Fibroblast of villous mesenchyme (primary cell): ENCODE measurements around the gene CRIP3. TPM values are rescaled to one million over a fixed set of nuclear protein-coding genes. Genes with fewer than 3 reads are reported as not detected.

Experiments used
- DNase-seq: peaks from one replicate; pipeline ENCODE4 v3.0.0-alpha.2; 2010; ENCODE audit warnings: low read depth
- H3K4me3 ChIP-seq: 2 replicates; pipeline ENCODE4 v1.5.1; 2011; ENCODE audit warnings: low read depth, mild to moderate bottlenecking, low read length
- CTCF ChIP-seq: IDR thresholded peaks from 2 replicates; pipeline ENCODE4 v1.5.1; 2012; ENCODE audit warnings: low read depth, mild to moderate bottlenecking, low read length; ENCODE audit not compliant: insufficient read depth
- total RNA-seq: library from RNA; depleted of rRNA; stranded (reverse); fragments of >200 nt; gene quantifications from 2 replicates; pipeline ENCODE4 v1.2.3, GENCODE V29; 2012

CRIP3 gene
- total RNA-seq, 1 donor, result not detected

GRCh38 chr6:43301081-43301870 lies 7.3 kb downstream of the CRIP3 start:
- no peak for DNase-seq
- H3K4me3 ChIP-seq, result no peak overlapping the region
- no peak for TF ChIP-seq CTCF

DNA sequence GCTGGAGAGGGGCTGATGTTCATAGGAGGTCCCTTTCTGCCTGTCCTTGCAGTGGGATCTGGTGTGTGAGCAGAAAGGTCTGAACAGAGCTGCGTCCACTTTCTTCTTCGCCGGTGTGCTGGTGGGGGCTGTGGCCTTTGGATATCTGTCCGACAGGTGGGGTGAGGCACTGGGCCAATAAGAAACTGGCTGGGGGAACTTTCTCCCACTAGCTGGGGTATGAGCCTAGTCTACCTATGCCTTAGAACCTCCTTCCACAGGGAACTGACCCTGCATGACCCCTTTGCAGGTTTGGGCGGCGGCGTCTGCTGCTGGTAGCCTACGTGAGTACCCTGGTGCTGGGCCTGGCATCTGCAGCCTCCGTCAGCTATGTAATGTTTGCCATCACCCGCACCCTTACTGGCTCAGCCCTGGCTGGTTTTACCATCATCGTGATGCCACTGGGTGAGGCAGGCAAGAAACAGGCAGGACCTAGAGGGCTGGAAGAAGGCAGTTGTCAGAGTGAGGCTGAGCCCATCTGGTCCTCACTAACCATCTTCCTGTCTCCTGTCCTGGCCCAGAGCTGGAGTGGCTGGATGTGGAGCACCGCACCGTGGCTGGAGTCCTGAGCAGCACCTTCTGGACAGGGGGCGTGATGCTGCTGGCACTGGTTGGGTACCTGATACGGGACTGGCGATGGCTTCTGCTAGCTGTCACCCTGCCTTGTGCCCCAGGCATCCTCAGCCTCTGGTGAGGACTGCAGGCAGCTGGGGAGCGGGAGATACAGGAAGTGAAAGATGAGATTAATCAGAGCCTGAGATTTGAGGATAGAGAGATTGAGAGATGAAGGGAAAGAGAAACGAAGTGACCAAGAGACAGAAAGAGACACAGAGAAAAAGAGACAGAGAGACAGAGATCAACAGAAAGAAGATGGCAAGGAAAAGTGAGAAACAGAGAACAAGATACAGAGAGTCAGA lies 9.0 kb downstream of the CRIP3 start:
- no peak overlapping the region for H3K4me3 ChIP-seq
- no peak for TF ChIP-seq CTCF
- DNase-seq, result no peak

DNA sequence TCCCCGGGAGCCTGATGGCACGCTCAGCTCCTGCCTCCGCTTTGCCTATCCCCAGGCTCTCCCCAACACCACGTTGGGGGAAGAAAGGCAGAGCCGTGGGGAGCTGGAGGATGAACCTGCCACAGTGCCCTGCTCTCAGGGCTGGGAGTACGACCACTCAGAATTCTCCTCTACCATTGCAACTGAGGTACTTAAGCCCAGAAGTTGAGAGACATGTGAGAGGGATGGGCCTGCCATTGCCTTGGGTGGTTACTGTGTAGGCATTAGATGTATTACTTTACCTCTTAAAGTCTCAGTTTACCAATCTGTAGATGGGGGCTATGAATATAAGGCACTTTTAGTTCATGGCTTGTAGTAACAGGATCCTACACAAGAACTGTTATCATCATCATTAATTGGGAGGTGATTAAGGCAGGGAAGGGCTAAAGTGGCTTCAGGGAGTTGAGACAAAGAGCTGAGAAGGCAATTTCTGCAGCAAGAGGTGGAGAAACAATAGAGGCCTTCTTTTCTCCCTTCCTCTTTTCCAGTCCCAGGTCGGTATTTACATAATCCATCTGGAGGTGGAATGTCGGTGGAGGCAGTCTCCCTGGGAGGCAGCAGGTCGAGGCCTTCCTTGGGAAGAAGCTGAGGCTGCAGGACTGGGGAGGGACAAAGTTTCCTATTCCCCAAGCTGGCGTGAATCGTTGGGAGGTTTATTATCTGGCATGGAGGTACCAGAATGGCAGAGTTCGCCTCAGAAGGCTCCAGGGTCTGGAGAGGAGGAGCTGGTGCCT lies 9.9 kb downstream of the CRIP3 start:
- no peak for TF ChIP-seq CTCF
- H3K4me3 ChIP-seq, result no peak overlapping the region
- DNase-seq, result no peak

GRCh38 chr6:43297644-43298564 lies 10.7 kb downstream of the CRIP3 start, which contains the start of gene SLC22A7:
SLC22A7 (plus strand) TSS chr6:43298260; CDS start chr6:43298359, 99 bp downstream.
- no peak for DNase-seq
- no peak for TF ChIP-seq CTCF
- H3K4me3 ChIP-seq, result no peak within 1 kb of the TSS

DNA sequence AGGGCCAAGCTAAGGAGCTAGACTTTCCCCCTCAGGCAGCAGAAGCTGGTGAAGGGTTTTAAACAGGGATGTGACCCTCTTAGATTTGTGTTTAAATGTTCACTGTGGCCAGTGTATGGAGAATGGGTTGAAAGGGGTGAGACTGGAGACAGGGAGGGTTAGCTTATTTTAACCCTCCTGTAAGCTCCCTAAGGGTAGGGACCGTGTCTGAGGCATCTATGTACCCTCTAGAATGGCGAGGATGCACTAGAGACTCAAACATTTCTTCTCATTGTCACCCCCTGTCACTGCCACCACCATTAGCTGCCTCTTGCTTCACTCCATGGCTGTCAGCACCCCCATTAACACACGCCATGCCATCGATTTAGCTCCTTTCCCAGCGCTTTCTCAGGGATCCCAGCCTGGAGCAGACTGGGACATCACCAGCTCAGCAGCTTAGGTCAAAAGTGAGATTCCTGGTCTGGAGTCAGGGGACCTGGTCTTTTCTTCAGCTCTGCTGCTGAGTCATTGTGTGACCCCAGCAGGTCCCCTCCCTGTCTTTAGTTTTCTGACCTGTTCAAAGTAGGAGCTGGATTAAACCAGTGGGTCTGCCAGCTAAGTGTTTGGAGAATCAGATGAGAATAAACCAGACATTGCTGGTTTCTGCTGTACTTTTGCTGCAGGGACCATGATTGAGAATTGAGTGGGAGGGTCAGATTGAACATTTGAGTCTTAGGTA lies 11.7 kb downstream of the CRIP3 start:
- TF ChIP-seq CTCF, result no peak
- DNase-seq, result no peak
- H3K4me3 ChIP-seq, result no peak overlapping the region
